ENCODE measurements around the gene PSMA2.

PSMA2 gene

DNA sequence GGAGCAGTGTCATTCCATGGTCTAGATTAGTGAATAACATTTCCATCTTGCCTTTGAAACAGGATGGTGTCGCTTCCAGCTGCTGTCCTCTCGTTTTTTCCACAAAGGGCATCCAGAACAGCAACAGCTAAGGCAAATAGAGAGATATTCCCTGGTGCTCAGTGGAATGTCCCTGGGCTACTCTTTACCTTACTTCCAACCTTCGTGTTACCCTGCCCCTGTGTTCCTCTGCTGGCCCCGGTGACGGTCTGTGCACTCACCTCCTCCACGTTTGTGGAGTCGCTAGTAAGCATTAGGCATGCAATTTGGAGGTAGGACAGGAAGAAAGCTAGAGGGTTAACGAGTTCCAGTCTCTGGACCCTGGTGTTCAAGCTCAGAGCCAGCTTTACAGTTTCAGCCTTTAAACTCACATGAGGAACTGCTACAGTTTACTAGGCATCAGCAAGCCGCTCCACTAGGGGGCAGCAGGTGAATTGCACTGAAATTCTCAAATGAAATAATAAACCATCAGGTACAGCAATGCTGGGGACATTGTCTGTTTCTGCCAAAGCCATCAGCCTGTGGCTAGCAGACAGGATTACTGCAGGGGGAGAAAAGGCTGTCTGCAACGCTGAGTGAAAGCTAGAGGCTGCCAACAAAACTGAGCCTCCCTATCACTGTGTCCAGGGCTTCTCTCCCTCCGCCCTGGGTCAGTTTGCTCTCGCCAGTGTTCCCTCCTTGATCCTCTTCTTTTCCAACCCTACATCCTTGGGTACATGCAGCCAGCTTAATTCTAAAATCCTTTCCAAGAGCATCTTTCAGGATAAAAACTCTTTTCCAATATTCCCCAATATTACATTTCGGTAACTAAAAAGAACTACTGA, 9.2 kb upstream of the PSMA2 start:
- DNase-seq (ENCODE audit: low read depth in 3 of 3) = peak; percentile 57 to 70 (median 58)

DNA sequence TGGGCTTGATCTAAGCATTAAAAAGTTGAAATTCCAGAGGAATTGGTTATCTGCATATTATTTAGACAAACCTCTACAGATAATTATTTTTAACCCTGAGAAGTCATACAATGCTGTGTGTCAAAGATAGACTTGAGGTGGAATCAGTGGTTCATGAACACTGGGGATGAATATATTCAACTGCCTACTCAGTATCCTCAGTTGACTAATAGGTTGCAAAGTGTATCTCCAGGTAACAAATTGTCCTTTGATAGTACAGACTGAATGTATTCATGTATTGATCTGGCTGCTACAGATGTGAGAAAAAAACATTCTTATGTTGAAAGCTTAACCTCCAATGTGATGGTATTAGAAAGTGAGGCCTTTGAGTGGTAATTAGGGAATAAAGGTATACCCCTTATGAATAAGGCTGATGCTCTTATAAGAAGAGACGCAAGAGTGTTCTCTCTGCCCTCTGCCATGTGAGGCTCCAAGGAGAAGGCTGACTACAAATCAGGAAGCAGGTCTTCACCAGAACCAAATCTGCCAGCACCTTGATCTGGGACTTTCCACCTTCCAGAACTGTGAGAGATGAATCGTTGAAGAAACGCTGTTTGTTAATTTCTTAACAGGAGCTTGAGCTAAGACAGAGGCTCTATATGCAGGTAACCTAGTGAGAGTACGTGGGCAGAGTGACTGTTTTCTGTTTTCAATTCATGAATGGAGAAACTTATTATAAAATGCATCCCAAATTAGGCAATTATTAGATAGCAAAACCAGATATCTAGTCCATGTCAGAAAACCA, 7.7 kb upstream of the PSMA2 start:
- DNase-seq (ENCODE audit: low read depth in 3 of 3) = no peak

DNA sequence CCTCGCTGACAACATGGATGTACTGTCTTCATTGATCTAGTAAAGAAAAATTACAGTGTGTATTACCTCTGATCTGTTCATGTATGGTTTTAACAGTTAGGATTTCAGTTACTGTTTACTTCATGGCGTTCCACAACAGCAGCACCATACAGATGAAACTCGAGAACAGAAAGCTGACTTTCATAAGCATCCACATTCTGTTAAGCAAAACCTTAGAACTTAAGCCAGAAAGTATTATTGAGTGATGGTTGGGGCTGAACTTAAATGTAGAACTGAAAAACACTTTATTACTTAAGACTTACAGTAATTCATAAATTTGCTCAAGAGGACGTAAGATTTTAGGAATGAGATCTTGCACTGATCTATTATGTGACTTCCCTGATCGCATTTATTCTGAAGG, 3.9 kb upstream of the PSMA2 start:
- DNase-seq (ENCODE audit: low read depth in 3 of 3) = no peak

DNA sequence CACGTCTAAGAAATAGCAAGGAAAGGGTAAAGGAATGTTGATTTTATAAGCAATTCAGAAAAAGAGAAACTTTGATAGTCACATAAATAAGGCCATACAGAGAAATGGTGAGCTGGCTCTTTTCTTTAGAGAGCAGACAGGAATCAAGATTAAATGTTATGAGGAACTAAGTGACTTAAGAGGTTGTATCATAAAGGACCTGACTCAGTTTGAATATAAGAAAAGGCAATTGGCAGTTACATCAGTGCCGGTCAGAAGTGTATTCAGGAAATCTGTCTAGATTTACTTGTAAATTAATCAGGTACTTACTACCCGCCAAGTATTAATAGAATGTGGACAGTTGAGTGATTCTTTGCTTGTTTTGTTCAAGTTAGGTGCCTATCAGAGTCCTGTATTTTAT, 2.3 kb upstream of the PSMA2 start:
- DNase-seq (ENCODE audit: low read depth in 3 of 3) = no peak

DNA sequence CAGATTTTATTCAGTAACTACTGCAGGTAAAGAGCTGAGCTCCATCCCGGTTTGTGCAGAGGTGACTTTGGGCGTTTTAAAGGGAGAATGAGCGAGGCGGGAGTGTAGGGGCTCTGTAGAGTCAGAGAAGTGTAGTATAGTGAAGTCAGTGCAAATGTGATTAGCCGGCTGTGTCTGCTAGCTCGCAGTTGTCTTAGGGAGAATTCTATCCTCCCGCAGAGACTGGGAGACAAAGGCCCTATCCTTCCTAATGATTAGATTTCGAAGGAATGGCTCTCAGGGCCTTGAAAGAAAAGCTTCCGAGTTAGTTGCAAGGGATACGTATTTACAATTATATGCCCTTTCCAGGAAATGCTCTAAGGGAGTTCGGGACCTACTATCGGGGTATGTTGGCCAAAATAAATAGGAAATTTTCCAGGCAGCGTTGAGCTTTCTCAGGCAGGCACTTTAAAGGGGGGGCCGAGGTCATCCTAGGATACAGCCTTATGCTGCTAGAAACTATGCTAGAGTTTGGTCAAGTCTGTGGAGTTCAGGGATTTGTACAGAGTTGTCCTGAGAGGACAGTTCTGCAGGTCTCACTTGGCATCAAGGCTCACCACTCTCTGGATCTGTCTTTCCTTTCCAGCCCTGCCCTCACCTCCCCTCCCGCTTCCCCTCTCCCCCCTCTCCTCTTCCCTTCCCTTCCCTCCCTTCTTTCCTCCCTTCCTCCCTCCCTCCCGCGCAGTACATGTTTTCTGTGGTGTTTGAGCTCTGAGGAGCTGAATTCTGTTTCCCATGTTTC, 1.0 kb upstream of the PSMA2 start:
- no peak for DNase-seq (ENCODE audit: low read depth in 3 of 3)

DNA sequence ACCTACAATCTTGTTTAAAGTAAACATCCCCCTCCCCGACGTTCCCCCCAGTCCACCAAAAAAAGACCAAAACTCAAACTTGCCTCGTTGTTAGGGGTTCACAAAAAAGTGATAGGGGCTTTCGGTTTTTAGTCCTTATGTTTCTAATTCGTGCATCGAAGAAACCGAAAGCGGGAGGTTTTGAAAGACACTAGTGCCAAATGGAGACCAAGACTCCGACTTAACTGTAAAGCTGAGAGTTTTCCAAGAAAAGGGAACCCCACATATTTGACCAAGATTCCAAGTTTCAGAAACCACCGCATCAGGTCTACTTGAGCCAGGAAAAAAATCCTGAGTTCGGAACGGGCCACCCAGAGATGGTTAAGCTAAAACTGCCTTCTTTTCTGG, 534 bp downstream of the PSMA2 start:
- DNase-seq (ENCODE audit: low read depth in 3 of 3) = no peak

DNA sequence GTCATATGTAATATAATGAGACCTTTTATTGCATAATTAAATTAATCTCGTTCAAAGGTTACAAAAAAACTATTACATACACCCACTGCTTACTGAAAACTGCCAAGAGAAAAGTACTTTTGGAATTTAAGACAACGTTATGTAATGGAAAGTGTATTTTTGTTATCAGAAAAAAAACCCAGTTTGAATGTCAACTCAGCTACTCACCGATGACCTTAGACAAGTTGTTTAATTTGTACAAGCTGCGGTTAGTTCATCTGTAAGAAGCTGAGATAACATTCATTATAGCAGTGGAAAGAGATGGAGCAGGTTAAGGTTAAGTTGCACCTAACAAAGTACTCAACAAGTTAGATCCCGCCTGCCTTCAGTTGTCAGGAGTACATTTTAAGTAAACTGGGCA, 1.1 kb downstream of the PSMA2 start:
- no peak for DNase-seq (ENCODE audit: low read depth in 3 of 3)

DNA sequence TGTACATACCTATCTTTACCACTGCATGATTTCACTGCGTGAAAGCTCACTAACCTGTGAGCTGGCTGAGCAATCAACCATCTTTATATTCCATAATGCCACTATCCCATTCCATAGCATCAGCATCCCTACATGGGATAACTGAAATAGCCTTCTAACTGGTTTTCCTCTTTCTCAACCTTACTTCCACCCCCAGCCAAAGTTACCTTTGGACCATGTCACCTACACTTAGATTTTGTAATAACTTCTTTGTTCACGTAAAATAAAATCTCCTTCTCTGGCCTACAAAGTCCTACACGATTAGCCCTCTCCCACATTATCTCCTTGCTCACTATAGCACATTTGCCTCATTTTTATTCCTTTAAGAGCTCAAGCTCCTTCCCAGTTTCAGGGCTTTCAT, 2.5 kb downstream of the PSMA2 start:
- DNase-seq (ENCODE audit: low read depth in 3 of 3) = no peak

DNA sequence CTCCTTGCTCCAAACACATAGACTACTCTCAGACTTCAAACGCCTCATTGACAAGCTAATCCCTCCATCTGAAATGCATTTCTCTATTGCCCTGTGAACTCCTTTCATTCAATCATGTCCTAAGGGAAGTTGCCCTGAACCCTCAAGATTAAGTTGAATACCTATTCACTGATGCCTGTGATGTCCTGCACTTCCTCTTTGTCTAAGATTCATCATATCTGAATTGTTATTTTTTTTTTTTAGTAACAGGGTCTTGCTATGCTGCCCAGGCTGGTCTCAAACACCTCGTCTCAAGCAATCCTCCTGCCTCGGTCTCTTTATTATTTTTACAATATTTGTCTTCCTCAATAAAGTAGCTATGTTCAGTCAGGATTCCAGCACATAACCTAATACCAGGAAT, 3.2 kb downstream of the PSMA2 start:
- no peak for DNase-seq (ENCODE audit: low read depth in 3 of 3)

DNA sequence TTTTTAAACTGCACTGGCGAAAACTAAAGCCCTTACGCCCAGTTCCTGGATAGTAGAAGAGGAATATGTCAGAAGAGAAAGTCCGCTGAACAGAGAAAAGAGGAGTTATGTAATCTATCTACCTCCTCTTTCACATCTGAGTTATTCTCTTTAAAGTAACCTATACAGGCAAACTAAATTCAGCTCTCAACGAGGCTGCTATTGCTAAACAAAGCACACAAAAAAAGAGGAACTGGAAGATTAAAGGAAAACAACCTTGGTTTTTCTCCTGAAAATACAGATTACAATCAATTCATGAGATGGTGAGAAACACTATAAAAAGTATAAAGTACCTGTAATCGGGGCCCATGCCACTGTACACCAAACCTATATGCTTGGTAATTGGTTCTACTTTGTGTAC, 5.8 kb downstream of the PSMA2 start:
- DNase-seq (ENCODE audit: low read depth in 3 of 3) = no peak

DNA sequence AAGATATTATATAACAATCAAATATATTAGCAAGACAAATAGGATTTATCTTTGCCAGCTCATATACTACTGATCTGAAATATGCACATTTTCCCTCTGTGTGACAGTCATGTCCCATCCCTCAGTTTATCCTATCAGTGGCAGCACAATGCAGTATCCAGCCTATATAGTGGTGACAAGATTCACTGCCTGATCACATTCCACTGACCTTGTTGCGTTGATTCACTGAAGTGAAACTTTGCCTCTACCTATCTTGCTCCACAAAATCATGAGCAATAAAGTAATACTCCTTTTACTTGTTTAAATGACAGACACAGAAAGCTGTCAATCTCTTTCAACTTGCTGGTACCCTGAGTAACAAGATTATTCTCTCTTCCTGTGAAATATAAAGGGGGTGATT, 6.3 kb downstream of the PSMA2 start:
- no peak for DNase-seq (ENCODE audit: low read depth in 3 of 3)

DNA sequence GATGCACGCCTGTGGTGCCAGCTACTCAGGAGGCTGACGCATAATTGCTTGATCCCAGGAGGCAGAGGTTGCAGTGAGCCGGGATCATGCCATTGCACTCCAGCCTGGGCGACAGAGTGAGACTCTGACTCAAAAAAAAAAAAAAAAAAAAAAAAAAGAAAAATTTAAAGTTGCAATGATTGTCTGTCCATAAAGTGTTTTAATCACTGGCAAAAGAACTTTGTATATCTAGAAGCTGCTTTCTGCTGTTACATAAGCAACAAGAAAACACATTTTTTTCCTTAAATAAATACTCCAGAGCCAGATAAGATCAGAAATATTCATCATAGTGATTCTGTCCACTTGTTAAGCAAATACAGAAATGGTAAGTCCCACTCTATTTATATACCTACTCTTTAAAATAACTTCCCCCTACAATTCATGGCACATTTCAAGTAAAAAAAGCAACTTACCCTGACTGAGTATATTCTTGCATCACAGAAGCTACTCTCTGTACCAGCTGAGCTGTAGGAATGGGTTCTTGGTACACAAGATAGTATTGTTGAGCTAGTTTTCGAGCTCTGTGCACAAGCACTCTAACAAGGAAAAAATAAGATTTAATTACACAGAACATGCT, 7.6 kb downstream of the PSMA2 start:
- DNase-seq (ENCODE audit: low read depth in 3 of 3) = no peak

DNA sequence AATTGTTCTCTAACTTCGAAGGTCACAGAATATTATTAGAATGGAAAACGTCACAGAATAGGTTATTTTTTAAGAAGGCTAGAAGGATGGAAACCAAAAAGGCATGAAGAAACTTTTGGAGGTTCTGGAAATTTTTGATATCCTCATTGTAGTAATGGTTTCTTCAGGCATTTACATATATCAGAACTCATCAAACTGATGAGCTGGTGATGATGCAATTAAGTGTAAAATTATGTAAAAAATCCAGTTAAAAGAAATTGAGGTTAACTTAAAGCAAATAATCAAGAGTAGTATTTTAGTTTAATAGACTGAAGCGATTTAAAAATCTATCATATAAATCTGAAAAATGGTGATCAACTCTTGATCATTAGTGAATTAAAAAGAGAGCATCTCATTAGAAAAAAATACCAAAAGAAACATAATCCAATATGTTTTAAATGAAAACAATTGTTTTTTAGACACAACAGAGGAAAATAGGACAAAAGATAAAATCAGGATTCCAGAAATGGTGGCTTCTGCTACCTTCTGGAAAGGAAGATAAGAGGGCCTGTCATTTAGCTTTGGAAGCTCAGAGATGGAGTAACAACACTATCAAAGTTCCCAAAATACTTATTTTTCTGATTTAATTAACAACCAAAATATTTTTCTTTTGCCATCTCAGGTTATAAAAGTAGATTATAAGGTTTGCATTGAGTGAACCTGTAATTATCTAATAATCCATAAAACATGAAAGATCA, 9.8 kb downstream of the PSMA2 start:
- DNase-seq (ENCODE audit: low read depth in 3 of 3) = no peak

DNA sequence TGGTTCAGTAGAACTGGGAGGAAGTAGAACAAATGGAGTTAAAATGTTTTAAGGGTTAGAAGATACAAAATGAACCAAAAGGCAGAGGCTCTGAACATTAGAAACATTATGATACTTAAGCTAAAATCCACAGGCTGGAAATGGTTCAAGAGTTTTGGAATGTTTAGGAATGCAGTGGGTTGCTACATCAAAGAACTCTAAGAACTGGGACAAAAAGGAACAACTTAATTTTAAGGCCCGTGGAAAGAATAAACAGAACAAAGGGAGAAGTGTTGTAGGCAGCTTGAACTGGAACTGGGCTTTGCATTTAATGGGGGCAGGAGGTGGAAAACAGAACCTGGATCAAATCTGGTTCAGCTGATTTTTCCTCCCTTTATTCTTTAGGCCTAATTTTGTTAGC, 16.6 kb downstream of the PSMA2 start:
- DNase-seq (ENCODE audit: low read depth in 3 of 3) = no peak

DNA sequence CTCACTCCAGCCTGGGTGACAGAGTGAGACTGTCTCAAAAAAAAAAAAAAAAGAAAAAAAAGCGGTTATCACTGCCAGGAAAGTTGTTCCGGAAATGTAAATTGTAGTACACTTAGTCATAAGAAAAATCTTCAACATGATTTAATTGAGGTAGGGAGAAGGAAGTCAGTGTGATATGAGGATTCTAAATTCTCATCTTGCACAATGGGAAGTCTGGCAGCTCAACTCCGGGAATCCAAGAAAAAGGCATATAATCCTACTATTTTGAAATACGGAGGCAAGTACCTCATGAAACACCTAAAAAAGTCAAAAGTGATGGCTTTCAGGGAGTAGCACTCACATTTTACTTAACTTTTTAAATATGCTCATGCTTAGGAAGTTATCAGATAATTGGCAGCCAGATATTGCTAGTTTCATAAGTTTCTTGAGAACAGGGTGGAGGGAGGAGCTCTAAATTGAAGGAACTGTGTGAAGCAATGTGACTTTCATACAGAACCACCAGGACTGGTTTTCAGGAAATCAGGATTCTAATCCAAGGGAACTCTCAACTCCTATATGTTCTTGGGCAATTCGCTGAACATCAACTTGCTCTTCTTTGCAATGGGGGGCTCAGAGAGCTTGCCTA, 17.4 kb downstream of the PSMA2 start:
- DNase-seq (ENCODE audit: low read depth in 3 of 3) = no peak

DNA sequence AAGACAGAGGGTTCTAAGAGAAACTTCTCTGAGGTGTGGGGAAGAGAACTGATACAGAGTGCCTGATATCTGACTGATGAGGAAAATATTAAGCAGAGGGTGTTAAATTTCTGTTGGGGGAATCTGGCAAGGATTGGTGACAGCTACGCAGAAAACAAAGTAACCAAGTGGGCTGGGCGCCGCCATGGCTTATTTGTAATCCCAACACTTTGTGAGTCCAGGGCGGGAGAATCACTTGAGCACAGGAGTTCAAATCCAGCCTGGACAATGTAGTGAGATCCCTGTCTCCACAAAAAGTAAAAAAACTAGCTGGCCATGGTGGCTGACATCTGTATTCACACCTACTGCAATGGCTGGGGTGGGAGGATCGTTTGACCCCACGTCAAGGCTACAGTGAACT, 18.0 kb downstream of the PSMA2 start:
- DNase-seq (ENCODE audit: low read depth in 3 of 3) = no peak

DNA sequence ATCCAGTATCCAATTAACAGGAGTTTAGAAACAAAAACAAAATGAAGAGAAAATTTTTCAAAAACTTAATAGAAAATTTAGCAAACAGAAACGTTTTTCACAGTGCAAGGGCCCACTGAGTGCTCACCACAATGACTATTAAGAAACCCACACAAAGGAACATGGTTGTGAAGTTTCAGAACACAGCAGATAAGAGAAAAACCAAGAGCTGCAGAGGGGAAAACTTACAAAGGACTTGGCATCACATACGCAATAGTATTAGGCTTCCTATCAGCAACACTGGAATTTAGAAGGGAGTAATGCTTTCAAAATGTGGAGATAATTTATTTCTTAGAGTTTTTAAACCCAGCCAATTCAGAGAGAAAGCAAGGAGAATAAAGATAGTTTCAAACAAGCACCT, 18.4 kb downstream of the PSMA2 start:
- no peak for DNase-seq (ENCODE audit: low read depth in 3 of 3)

DNA sequence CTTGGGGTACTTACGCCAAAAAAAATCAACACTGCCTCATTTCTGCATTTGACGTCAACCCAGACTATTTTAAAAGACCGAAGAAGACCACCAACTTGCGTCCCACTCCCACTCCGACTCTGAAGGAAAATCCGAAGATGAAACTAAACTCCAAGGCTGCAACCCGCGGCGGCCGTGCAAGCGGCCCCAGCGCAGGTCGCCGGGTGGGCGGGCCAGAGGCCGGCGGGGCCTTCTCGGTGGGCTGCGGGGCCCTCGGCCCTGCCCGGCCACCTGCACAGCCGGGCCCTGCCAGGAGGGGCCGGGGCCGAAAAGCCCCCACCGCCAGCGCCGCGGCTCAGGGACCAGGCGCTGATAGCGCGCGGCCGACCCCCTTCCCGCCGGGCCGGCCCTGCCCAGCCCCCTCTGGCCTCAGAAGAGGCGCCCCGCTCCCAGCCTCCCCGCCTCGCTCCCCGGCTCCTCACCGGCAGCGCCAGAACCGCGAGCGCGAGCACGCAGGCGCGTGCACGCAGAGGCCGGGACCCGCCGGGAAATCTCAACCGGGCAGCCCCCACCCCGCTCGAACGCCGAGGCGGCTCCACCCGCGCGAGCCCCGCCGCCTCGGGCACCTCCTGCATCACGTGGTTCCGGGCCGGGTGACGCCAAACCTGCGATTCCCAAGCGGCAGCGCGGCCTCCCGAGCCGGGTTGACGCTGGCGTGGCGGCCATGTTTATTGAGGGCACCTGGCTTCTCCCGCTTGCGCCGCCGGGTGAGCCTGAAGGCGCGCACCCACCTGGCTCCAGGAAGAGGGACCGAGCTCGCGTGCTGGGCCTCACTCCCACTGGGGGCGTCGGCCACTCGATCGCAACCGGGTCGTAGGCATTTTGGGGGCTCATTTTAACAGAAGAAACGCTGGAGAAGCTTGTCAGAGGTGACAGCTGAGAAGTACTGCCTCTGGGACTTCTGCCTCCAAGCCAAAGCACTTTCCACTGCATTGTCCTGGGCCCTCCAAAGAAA, 20.2 kb downstream of the PSMA2 start, which contains the start of gene C7orf25:
Gene C7orf25 (minus strand): TSS at position 617 of the 994 bp plus-strand sequence. CDS start 1,170 bp downstream, outside the sequence.
- peak; percentile 88 to 95 (median 94) for DNase-seq (ENCODE audit: low read depth in 3 of 3)

DNA sequence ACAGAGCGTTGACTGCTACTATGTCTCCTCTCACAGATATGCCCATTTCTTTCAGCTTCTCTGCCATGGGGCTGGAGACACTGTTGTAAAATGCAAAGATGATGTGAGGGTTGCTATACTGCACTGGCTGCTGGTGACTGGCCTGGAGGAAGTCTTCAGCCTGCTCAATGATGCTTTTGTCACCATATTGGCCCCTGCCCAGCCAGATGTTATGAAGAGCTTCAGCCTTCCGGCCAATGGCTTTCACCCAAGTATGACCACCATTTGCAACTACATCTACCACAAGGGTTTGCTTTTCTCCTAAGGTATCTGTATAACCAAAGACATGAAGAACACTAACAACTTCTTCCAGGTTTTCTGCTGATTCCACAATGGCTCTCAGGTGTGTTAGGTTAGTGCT, 21.7 kb downstream of the PSMA2 start:
- no peak for DNase-seq (ENCODE audit: low read depth in 3 of 3)

All from stimulated activated CD4-positive, alpha-beta T cell treated with anti-CD3 and anti-CD28 coated beads, TNF-alpha, amount 100 ng/mL, for 24 hours (primary cell).